ENCODE measurements around the gene KMO.

The KMO gene

GRCh38 chr1:241622669-241623068 lies 90.5 kb downstream of the KMO start:
- Histone ChIP-seq H3K36me3 (ENCODE audit: control insufficient read depth in 4 of 4, insufficient read depth in 4 of 4, low read length in 3 of 4) (peaks cover 0 to 13% (median 5%) of the 10 kb centered on the region in 4 experiments), H3K27ac (ENCODE audit: insufficient read depth in 1 of 2, low read depth in 1 of 2, low read length in 2 of 2, poor library complexity in 1 of 2, severe bottlenecking in 2 of 2) (no peak overlapping the region), H3K27me3 (replicated peaks in 2 of 5; ENCODE audit: control insufficient read depth in 4 of 5, insufficient read depth in 5 of 5, low read length in 4 of 5) (no peaks in the 10 kb centered on the region), H3K9me3 (ENCODE audit: control extremely low read depth in 1 of 5, control insufficient read depth in 4 of 5, insufficient read depth in 2 of 5, low read depth in 1 of 5, low read length in 4 of 5) (no peaks in the 10 kb centered on the region), H3K4me1 (ENCODE audit: control extremely low read depth in 1 of 4, control insufficient read depth in 4 of 4, insufficient read depth in 4 of 4, low read length in 3 of 4) (peaks cover 0 to 5% (median 2%) of the 10 kb centered on the region in 4 experiments), H3K4me3 (ENCODE audit: control insufficient read depth in 1 of 7, extremely low read depth in 1 of 7, insufficient read depth in 4 of 7, low read depth in 2 of 7, low read length in 6 of 7) (no peak overlapping the region)
- no peak for DNase-seq
- POLR2A ChIA-PET = no interaction called here
- CTCF ChIA-PET = interaction anchor here (0.6 to 9.5 kb wide), 2 partner anchors 9 to 267 kb away, joined by 3 to 80 read pairs; no protein-coding TSS in a partner anchor
- 83% methylated on average over 1 of the region's 5 CpGs for WGBS (ENCODE audit: insufficient coverage)

- 100% methylated on average over 1 of the region's 2 CpGs for WGBS (ENCODE audit: insufficient coverage)
- Histone ChIP-seq H3K4me1 (ENCODE audit: control extremely low read depth in 1 of 4, control insufficient read depth in 4 of 4, insufficient read depth in 4 of 4, low read length in 3 of 4) (peaks cover 0 to 12% (median 9%) of the 10 kb centered on the region in 4 experiments), H3K27me3 (replicated peaks in 2 of 5; ENCODE audit: control insufficient read depth in 4 of 5, insufficient read depth in 5 of 5, low read length in 4 of 5) (no peaks in the 10 kb centered on the region), H3K4me3 (ENCODE audit: control insufficient read depth in 1 of 7, extremely low read depth in 1 of 7, insufficient read depth in 4 of 7, low read depth in 2 of 7, low read length in 6 of 7) (no peak overlapping the region), H3K36me3 (ENCODE audit: control insufficient read depth in 4 of 4, insufficient read depth in 4 of 4, low read length in 3 of 4) (peaks cover 0 to 9% (median 5%) of the 10 kb centered on the region in 4 experiments), H3K9me3 (ENCODE audit: control extremely low read depth in 1 of 5, control insufficient read depth in 4 of 5, insufficient read depth in 2 of 5, low read depth in 1 of 5, low read length in 4 of 5) (no peaks in the 10 kb centered on the region), H3K27ac (ENCODE audit: insufficient read depth in 1 of 2, low read depth in 1 of 2, low read length in 2 of 2, poor library complexity in 1 of 2, severe bottlenecking in 2 of 2) (no peak overlapping the region)
- no peak for DNase-seq
- CTCF ChIA-PET = interaction anchor here (9.5 kb wide), 1 partner anchor 12 kb away, joined by 80 read pairs; no protein-coding TSS in a partner anchor
- POLR2A ChIA-PET = no interaction called here
Measured at GRCh38 chr1:241624935-241625334, 92.8 kb downstream of the KMO start.

- H3K4me1 ChIP-seq (ENCODE audit: control extremely low read depth in 1 of 4, control insufficient read depth in 4 of 4, insufficient read depth in 4 of 4, low read length in 3 of 4) = peaks cover 0 to 12% (median 9%) of the 10 kb centered on the region in 4 experiments
- H3K27ac ChIP-seq (ENCODE audit: insufficient read depth in 1 of 2, low read depth in 1 of 2, low read length in 2 of 2, poor library complexity in 1 of 2, severe bottlenecking in 2 of 2) = peak overlapping the region in 1 of 2 experiments; percentile 49
- peak; percentile 78 to 87 (median 87) for DNase-seq
- no peaks in the 10 kb centered on the region for H3K27me3 ChIP-seq (replicated peaks in 2 of 5; ENCODE audit: control insufficient read depth in 4 of 5, insufficient read depth in 5 of 5, low read length in 4 of 5)
- H3K9me3 ChIP-seq (ENCODE audit: control extremely low read depth in 1 of 5, control insufficient read depth in 4 of 5, insufficient read depth in 2 of 5, low read depth in 1 of 5, low read length in 4 of 5) = no peaks in the 10 kb centered on the region
- H3K4me3 ChIP-seq (ENCODE audit: control insufficient read depth in 1 of 7, extremely low read depth in 1 of 7, insufficient read depth in 4 of 7, low read depth in 2 of 7, low read length in 6 of 7) = peak overlapping the region in 3 of 7 experiments; percentile 41 to 51 (median 45)
- H3K36me3 ChIP-seq (ENCODE audit: control insufficient read depth in 4 of 4, insufficient read depth in 4 of 4, low read length in 3 of 4) = peaks cover 0 to 8% (median 1%) of the 10 kb centered on the region in 4 experiments
- CTCF ChIA-PET = interaction anchor here (0.6 to 9.5 kb wide), 7 partner anchors 8 to 102 kb away, joined by 3 to 80 read pairs (median 4); no protein-coding TSS in a partner anchor
- POLR2A ChIA-PET = no interaction called here
- WGBS (ENCODE audit: insufficient coverage) = 62% methylated on average over 5 of the region's 9 CpGs
Measured at GRCh38 chr1:241627453-241628259, 95.5 kb downstream of the KMO start.

DNA sequence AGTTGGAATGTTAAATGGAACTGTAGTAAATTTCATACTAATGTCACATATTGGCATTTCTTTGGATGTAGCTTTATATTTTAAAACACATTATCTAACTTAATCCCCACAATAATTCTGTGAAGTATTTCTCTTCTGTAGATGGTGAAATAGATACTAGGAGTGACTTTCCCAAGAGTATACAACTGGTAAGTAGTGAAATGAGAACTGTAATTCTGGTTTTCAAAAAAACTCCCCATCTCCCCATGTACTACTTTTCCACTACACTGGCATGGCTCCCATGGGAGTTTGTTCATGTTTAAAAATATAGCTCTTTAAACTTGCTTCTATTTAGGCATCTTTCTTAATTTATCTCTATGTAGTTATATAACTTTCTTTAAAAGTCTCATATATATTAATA lies 97.8 kb downstream of the KMO start:
- CTCF ChIA-PET = interaction anchor here (1.2 to 2.1 kb wide), 3 partner anchors 18 to 99 kb away, joined by 4 to 12 read pairs (median 5); no protein-coding TSS in a partner anchor
- POLR2A ChIA-PET = interaction anchor here (0.6 kb wide), 1 partner anchor 25 kb away, joined by 3 read pairs; no protein-coding TSS in a partner anchor
- H3K4me3 ChIP-seq (ENCODE audit: control insufficient read depth in 1 of 7, extremely low read depth in 1 of 7, insufficient read depth in 4 of 7, low read depth in 2 of 7, low read length in 6 of 7) = no peak overlapping the region
- DNase-seq = no peak
- H3K9me3 ChIP-seq (ENCODE audit: control extremely low read depth in 1 of 5, control insufficient read depth in 4 of 5, insufficient read depth in 2 of 5, low read depth in 1 of 5, low read length in 4 of 5) = no peaks in the 10 kb centered on the region
- H3K4me1 ChIP-seq (ENCODE audit: control extremely low read depth in 1 of 4, control insufficient read depth in 4 of 4, insufficient read depth in 4 of 4, low read length in 3 of 4) = peaks cover 0 to 12% (median 9%) of the 10 kb centered on the region in 4 experiments
- no peak overlapping the region for H3K27ac ChIP-seq (ENCODE audit: insufficient read depth in 1 of 2, low read depth in 1 of 2, low read length in 2 of 2, poor library complexity in 1 of 2, severe bottlenecking in 2 of 2)
- peaks cover 3 to 15% (median 10%) of the 10 kb centered on the region in 4 experiments for H3K36me3 ChIP-seq (ENCODE audit: control insufficient read depth in 4 of 4, insufficient read depth in 4 of 4, low read length in 3 of 4)
- H3K27me3 ChIP-seq (replicated peaks in 2 of 5; ENCODE audit: control insufficient read depth in 4 of 5, insufficient read depth in 5 of 5, low read length in 4 of 5) = no peaks in the 10 kb centered on the region

DNA sequence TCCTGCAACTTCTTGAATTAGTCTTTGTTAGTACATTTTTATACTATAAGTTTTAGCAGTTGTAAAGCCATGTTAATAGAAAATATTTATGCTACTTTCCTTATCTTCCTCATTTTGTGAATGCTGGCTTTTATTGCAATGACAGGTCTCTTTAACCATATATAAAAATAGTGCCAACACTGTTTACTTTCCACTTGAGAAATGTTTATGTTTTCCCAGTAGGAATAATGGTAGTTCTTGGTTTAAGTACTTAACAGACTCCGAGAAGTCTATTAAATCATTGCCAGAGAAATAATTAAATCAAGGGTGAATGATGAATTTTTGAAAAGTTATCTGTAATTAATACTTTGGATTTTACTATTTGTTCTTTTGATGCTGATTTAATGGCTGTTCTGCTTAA lies 98.3 kb downstream of the KMO start:
- no peak for DNase-seq
- peaks cover 3 to 20% (median 14%) of the 10 kb centered on the region in 4 experiments for H3K36me3 ChIP-seq (ENCODE audit: control insufficient read depth in 4 of 4, insufficient read depth in 4 of 4, low read length in 3 of 4)
- no peaks in the 10 kb centered on the region for H3K27me3 ChIP-seq (replicated peaks in 2 of 5; ENCODE audit: control insufficient read depth in 4 of 5, insufficient read depth in 5 of 5, low read length in 4 of 5)
- H3K9me3 ChIP-seq (ENCODE audit: control extremely low read depth in 1 of 5, control insufficient read depth in 4 of 5, insufficient read depth in 2 of 5, low read depth in 1 of 5, low read length in 4 of 5) = no peaks in the 10 kb centered on the region
- no CpG with 5 or more reads among the region's 1 CpG for WGBS (ENCODE audit: insufficient coverage)
- ChIA-PET CTCF (interaction anchor here (2.1 kb wide), 1 partner anchor 19 kb away, joined by 12 read pairs; no protein-coding TSS in a partner anchor), POLR2A (interaction anchor here (0.6 kb wide), 1 partner anchor 25 kb away, joined by 3 read pairs; no protein-coding TSS in a partner anchor)
- H3K27ac ChIP-seq (ENCODE audit: insufficient read depth in 1 of 2, low read depth in 1 of 2, low read length in 2 of 2, poor library complexity in 1 of 2, severe bottlenecking in 2 of 2) = no peak overlapping the region
- no peak overlapping the region for H3K4me3 ChIP-seq (ENCODE audit: control insufficient read depth in 1 of 7, extremely low read depth in 1 of 7, insufficient read depth in 4 of 7, low read depth in 2 of 7, low read length in 6 of 7)
- H3K4me1 ChIP-seq (ENCODE audit: control extremely low read depth in 1 of 4, control insufficient read depth in 4 of 4, insufficient read depth in 4 of 4, low read length in 3 of 4) = peaks cover 0 to 12% (median 9%) of the 10 kb centered on the region in 4 experiments

GRCh38 chr1:241630899-241631298 lies 98.7 kb downstream of the KMO start:
- no CpG with 5 or more reads among the region's 2 CpGs for WGBS (ENCODE audit: insufficient coverage)
- no peak for DNase-seq
- H3K4me3 ChIP-seq (ENCODE audit: control insufficient read depth in 1 of 7, extremely low read depth in 1 of 7, insufficient read depth in 4 of 7, low read depth in 2 of 7, low read length in 6 of 7) = no peak overlapping the region
- no peak overlapping the region for H3K27ac ChIP-seq (ENCODE audit: insufficient read depth in 1 of 2, low read depth in 1 of 2, low read length in 2 of 2, poor library complexity in 1 of 2, severe bottlenecking in 2 of 2)
- H3K36me3 ChIP-seq (ENCODE audit: control insufficient read depth in 4 of 4, insufficient read depth in 4 of 4, low read length in 3 of 4) = peaks cover 5 to 24% (median 16%) of the 10 kb centered on the region in 4 experiments
- H3K27me3 ChIP-seq (replicated peaks in 2 of 5; ENCODE audit: control insufficient read depth in 4 of 5, insufficient read depth in 5 of 5, low read length in 4 of 5) = no peaks in the 10 kb centered on the region
- H3K9me3 ChIP-seq (ENCODE audit: control extremely low read depth in 1 of 5, control insufficient read depth in 4 of 5, insufficient read depth in 2 of 5, low read depth in 1 of 5, low read length in 4 of 5) = no peaks in the 10 kb centered on the region
- peaks cover 0 to 12% (median 9%) of the 10 kb centered on the region in 4 experiments for H3K4me1 ChIP-seq (ENCODE audit: control extremely low read depth in 1 of 4, control insufficient read depth in 4 of 4, insufficient read depth in 4 of 4, low read length in 3 of 4)
- ChIA-PET CTCF (no interaction called here), POLR2A (no interaction called here)

- H3K4me3 ChIP-seq (ENCODE audit: control insufficient read depth in 1 of 7, extremely low read depth in 1 of 7, insufficient read depth in 4 of 7, low read depth in 2 of 7, low read length in 6 of 7) = no peak overlapping the region
- no peak for DNase-seq
- H3K4me1 ChIP-seq (ENCODE audit: control extremely low read depth in 1 of 4, control insufficient read depth in 4 of 4, insufficient read depth in 4 of 4, low read length in 3 of 4) = peaks cover 0 to 12% (median 9%) of the 10 kb centered on the region in 4 experiments
- ChIA-PET POLR2A (no interaction called here), CTCF (interaction anchor here (3.0 kb wide), 1 partner anchor 21 kb away, joined by 13 read pairs; no protein-coding TSS in a partner anchor)
- H3K27ac ChIP-seq (ENCODE audit: insufficient read depth in 1 of 2, low read depth in 1 of 2, low read length in 2 of 2, poor library complexity in 1 of 2, severe bottlenecking in 2 of 2) = no peak overlapping the region
- H3K36me3 ChIP-seq (ENCODE audit: control insufficient read depth in 4 of 4, insufficient read depth in 4 of 4, low read length in 3 of 4) = peaks cover 5 to 24% (median 16%) of the 10 kb centered on the region in 4 experiments
- no peaks in the 10 kb centered on the region for H3K9me3 ChIP-seq (ENCODE audit: control extremely low read depth in 1 of 5, control insufficient read depth in 4 of 5, insufficient read depth in 2 of 5, low read depth in 1 of 5, low read length in 4 of 5)
- 93% methylated on average over 3 of the region's 5 CpGs for WGBS (ENCODE audit: insufficient coverage)
- no peaks in the 10 kb centered on the region for H3K27me3 ChIP-seq (replicated peaks in 2 of 5; ENCODE audit: control insufficient read depth in 4 of 5, insufficient read depth in 5 of 5, low read length in 4 of 5)
Measured at GRCh38 chr1:241631674-241632073, 99.5 kb downstream of the KMO start.
